LNCAP (cell line): Measurements from ENCODE around the gene ZNF319.

ENCODE experiments used
- TF ChIP-seq, protein P1 (sequence below): fragments of 450-650 bp; IDR thresholded peaks from 2 replicates; pipeline ENCODE4 v1.5.1; 2017; ENCODE audit warnings: mild to moderate bottlenecking

ZNF319 gene

DNA sequence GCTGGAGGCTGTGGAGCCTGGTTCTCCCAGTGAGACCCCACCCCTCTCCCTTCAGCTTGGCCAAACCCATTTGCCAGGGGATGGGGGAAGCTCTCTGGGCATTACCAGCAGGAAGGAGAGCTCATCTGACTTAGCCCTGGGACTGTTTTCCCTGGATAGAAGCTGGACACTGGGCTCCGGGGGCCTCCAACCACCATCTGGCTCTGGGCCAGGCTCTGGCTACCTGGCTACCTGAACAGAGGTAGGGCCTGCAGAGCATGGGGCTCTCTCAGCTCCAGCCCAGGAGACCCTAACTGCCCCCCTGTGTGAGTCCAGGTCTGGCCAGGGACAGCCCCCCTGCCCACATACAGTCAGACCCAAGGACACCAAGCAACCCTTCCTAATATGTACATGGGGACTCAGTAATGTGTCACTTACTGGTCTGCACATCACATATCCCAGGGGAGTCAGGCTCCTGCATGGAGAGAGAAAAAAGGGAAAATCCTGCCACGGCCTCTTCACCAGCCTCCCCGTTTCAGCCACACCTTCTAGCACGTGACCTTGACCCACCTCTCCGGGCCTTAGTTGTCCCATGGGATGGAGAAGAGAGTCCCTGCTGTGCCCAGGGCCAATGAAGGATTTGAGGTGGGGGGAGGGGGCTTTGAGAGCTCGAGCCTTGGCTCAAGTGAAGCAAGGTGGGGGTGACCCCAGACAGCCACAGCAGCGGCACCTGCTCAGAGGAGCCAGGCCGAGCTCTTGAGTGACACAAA is 43.4 kb downstream of the ZNF319 start:
- TF ChIP-seq, protein P1, sequence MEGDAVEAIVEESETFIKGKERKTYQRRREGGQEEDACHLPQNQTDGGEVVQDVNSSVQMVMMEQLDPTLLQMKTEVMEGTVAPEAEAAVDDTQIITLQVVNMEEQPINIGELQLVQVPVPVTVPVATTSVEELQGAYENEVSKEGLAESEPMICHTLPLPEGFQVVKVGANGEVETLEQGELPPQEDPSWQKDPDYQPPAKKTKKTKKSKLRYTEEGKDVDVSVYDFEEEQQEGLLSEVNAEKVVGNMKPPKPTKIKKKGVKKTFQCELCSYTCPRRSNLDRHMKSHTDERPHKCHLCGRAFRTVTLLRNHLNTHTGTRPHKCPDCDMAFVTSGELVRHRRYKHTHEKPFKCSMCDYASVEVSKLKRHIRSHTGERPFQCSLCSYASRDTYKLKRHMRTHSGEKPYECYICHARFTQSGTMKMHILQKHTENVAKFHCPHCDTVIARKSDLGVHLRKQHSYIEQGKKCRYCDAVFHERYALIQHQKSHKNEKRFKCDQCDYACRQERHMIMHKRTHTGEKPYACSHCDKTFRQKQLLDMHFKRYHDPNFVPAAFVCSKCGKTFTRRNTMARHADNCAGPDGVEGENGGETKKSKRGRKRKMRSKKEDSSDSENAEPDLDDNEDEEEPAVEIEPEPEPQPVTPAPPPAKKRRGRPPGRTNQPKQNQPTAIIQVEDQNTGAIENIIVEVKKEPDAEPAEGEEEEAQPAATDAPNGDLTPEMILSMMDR = no peak

DNA sequence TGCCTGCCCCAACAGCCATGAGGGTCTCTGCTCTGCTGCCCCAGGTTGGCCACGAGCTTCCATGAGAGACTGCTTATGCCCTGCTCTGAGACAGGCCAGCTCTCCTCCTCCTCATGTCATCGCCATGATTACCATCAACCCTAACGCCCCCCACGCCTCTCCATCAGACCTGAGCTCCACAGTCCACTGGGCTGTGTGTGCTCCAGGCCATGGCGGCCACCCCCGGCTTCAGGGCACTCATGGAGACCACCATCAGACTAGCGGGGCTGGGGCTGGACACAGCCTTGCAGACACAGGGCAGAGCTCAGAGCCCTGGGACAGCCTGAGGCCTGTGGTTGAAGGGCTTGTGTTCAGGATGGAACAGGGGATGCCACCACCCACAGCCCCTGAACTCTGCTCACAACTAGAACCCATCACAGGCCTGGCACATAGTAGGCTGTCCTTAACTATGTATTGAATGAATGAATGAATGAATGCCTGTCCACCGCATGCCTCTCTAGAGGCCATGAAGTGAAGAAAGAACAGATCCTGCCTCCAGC is 44.1 kb downstream of the ZNF319 start:
- TF ChIP-seq, protein P1 = no peak

- TF ChIP-seq, protein P1 = no peak
These were observed 44.8 kb downstream of the ZNF319 start for GRCh38 chr16:57955572-57956188.

- TF ChIP-seq, protein P1 = no peak
These were observed 46.6 kb downstream of the ZNF319 start for GRCh38 chr16:57953857-57954256.

- TF ChIP-seq, protein P1 = no peak
These were observed 47.6 kb downstream of the ZNF319 start for GRCh38 chr16:57952909-57953308.

GRCh38 chr16:57951204-57951960 is 49.1 kb downstream of the ZNF319 start:
- TF ChIP-seq, protein P1 = no peak

- TF ChIP-seq, protein P1 = no peak
These were observed 50.1 kb downstream of the ZNF319 start for GRCh38 chr16:57950382-57950781.
